Posterior vena cava (tissue), 2 donors: ENCODE results near the gene ROCK1. TPM values are rescaled to one million over a fixed set of nuclear protein-coding genes. Genes with fewer than 3 reads are reported as not detected.
A peak's percentile ranks its signal among the peaks of the same experiment; 100 is the strongest.

Experiments used
- DNase-seq: peaks from one replicate; pipeline ENCODE4 v3.0.0-alpha.2; 2020; ENCODE audit warnings: low spot score
- intact Hi-C, 2 donors: fragments of 100-400 bp; cut with DNase I; formaldehyde crosslinking; loops; one replicate each; pipeline versions ENCODE4 v1.14.1 to v1.14.2; 2022 to 2023
- total RNA-seq, 2 donors: library from RNA; stranded (reverse); fragmentation: NEBNext Ultra II Directional; extraction: Animal tissue kit (Norgen Biotek cat#: 25700); gene quantifications; one replicate each; pipeline ENCODE4 v1.2.1, GENCODE V29; 2021
- donor health status: DM: yes; HTN: yes; CAD: no.
- donor health status: DM: yes; HTN: yes; CAD: no.

The ROCK1 gene
- total RNA-seq, 2 donors from 2014 or later = 114 to 143 TPM

GRCh38 chr18:21110713-21111345 is 784 bp downstream of the ROCK1 start:
- DNase-seq = peak; percentile 87
- intact Hi-C loops = loop anchor here in 1 of 2 donors (10.0 kb wide), 2 partner anchors 54 to 126 kb away; no protein-coding TSS in a partner anchor

GRCh38 chr18:21109936-21110712 is 1.5 kb downstream of the ROCK1 start:
- no peak for DNase-seq
- intact Hi-C loops = loop anchor here in 1 of 2 donors (10.0 kb wide), 3 partner anchors 55 to 125 kb away; no protein-coding TSS in a partner anchor

- intact Hi-C loops = loop anchor here in 1 of 2 donors (10.0 kb wide), 1 partner anchor 51 kb away; no protein-coding TSS in a partner anchor
- DNase-seq = no peak
These were observed 5.7 kb downstream of the ROCK1 start for GRCh38 chr18:21105936-21106335.

- intact Hi-C loops = loop anchor here in 1 of 2 donors (10.0 kb wide), 1 partner anchor 46 kb away; no protein-coding TSS in a partner anchor
- no peak for DNase-seq
These were observed 10.4 kb downstream of the ROCK1 start for GRCh38 chr18:21101172-21101571.

GRCh38 chr18:21100678-21101077 is 10.9 kb downstream of the ROCK1 start:
- no peak for DNase-seq
- intact Hi-C loops = loop anchor here in 1 of 2 donors (10.0 kb wide), 1 partner anchor 46 kb away; no protein-coding TSS in a partner anchor

GRCh38 chr18:21100146-21100545 is 11.5 kb downstream of the ROCK1 start:
- DNase-seq = no peak
- intact Hi-C loops = loop anchor here in 1 of 2 donors (10.0 kb wide), 1 partner anchor 45 kb away; no protein-coding TSS in a partner anchor

GRCh38 chr18:21099442-21099841 is 12.2 kb downstream of the ROCK1 start:
- DNase-seq = no peak
- intact Hi-C loops = no loop called here

- no peak for DNase-seq
- intact Hi-C loops = no loop called here
These were observed 14.9 kb downstream of the ROCK1 start for GRCh38 chr18:21096760-21097159.

GRCh38 chr18:21093133-21093532 is 18.5 kb downstream of the ROCK1 start:
- intact Hi-C loops = no loop called here
- DNase-seq = no peak

GRCh38 chr18:21090680-21091079 is 20.9 kb downstream of the ROCK1 start:
- intact Hi-C loops = no loop called here
- DNase-seq = no peak

- no peak for DNase-seq
These were observed 25.9 kb downstream of the ROCK1 start for GRCh38 chr18:21085579-21086166.

GRCh38 chr18:21084511-21085078 is 27.0 kb downstream of the ROCK1 start:
- DNase-seq = no peak
- intact Hi-C loops = no loop called here

More at GRCh38 chr18:21085579-21086166, 25.9 kb downstream of the ROCK1 start:
- intact Hi-C loops = no loop called here

GRCh38 chr18:21083017-21083416 is 28.6 kb downstream of the ROCK1 start:
- no peak for DNase-seq
- intact Hi-C loops = no loop called here

GRCh38 chr18:21081426-21081825 is 30.2 kb downstream of the ROCK1 start:
- intact Hi-C loops = no loop called here
- DNase-seq = no peak

GRCh38 chr18:21080576-21080975 is 31.0 kb downstream of the ROCK1 start:
- no peak for DNase-seq
- intact Hi-C loops = no loop called here

GRCh38 chr18:21074336-21075323 is 37.0 kb downstream of the ROCK1 start:
- no peak for DNase-seq
- intact Hi-C loops = no loop called here

- no peak for DNase-seq
- intact Hi-C loops = no loop called here
These were observed 38.4 kb downstream of the ROCK1 start for GRCh38 chr18:21073180-21073579.

- intact Hi-C loops = no loop called here
- peak; percentile 29 for DNase-seq
These were observed 40.5 kb downstream of the ROCK1 start for GRCh38 chr18:21071071-21071470.

- intact Hi-C loops = no loop called here
- DNase-seq = no peak
These were observed 42.1 kb downstream of the ROCK1 start for GRCh38 chr18:21069468-21069867.
